Measurements from ENCODE around the gene DENND5B.
"Not testable (repeated sequence)": the region's sequence is repeated elsewhere in the genome, so short reads cannot be mapped to it uniquely, and the experiment has no call there.

DENND5B gene

GRCh38 chr12:31560516-31560915 is 30.4 kb downstream of the DENND5B start:
- no peak for DNase-seq (ENCODE audit: low read depth in 4 of 4, low spot score in 1 of 4)

- DNase-seq (ENCODE audit: low read depth in 4 of 4, low spot score in 1 of 4): no peak
These were observed 32.4 kb downstream of the DENND5B start for GRCh38 chr12:31558521-31558920.

GRCh38 chr12:31557707-31558106 is 33.2 kb downstream of the DENND5B start:
- no peak for DNase-seq (ENCODE audit: low read depth in 4 of 4, low spot score in 1 of 4)

- DNase-seq (ENCODE audit: low read depth in 4 of 4, low spot score in 1 of 4): not testable (repeated sequence)
These were observed 35.5 kb downstream of the DENND5B start for GRCh38 chr12:31555466-31555865.

- DNase-seq (ENCODE audit: low read depth in 4 of 4, low spot score in 1 of 4): not testable (repeated sequence)
These were observed 40.3 kb downstream of the DENND5B start for GRCh38 chr12:31550590-31550989.

DNA sequence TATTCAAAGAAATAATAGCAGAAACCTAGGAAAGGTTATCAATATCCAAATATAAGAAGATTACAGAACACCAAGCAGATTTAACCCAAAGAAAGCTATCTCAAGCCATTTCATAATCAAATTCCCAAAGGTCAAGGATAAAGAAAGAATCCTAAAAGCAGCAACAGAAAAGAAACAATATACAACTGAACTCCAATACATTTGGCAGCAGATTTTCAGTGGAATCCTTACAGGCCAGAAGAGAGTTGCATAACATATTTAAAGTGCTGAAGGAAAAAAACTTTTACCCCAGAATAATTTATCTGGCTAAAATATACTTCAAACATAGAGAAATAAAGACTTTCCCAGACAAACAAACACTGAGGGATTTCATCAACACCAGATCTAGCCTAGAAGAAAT is 54.3 kb downstream of the DENND5B start:
- DNase-seq (ENCODE audit: low read depth in 4 of 4, low spot score in 1 of 4): no peak

GRCh38 chr12:31533470-31533869 is 57.5 kb downstream of the DENND5B start:
- DNase-seq (ENCODE audit: low read depth in 4 of 4, low spot score in 1 of 4): no peak

DNA sequence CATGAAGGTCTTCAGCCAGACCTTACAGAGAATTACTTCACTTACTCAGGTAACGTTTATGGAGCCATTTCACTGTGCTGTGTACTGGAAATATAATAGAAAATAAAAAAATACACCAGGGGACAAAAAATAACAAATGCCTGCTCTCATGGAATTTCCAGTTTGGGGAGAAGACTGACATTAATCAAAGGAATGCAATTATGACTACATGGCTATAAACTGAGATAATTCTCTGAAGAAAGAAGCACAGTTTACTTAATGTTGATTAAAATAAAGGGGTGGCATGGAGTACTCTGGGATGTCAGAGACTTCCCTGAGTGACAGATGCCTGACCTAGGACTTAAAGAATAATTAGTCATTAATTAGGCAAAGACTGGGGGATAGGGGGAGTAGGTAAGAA is 59.0 kb downstream of the DENND5B start:
- no peak for DNase-seq (ENCODE audit: low read depth in 4 of 4, low spot score in 1 of 4)

GRCh38 chr12:31528095-31528494 is 62.8 kb downstream of the DENND5B start:
- no peak for DNase-seq (ENCODE audit: low read depth in 4 of 4, low spot score in 1 of 4)

DNA sequence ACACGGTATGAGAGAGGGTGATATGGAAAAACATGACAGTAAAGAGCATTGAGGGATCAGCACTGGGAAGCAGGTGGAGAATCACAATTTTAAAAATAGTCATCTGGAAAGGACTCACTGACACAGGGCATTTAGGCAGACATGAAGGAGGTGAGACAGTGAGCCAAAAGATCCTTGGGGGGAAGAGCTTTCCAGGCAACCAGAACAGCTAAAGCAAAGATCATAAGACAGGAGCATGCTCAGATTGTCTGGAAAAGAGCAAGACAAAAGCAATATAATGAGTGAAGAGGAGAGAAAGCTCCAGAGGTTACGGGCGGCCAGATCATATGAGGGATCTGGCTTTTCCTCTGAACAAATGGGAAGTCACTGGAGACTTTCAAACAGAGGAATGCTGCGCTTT is 63.9 kb downstream of the DENND5B start:
- DNase-seq (ENCODE audit: low read depth in 4 of 4, low spot score in 1 of 4): no peak

DNA sequence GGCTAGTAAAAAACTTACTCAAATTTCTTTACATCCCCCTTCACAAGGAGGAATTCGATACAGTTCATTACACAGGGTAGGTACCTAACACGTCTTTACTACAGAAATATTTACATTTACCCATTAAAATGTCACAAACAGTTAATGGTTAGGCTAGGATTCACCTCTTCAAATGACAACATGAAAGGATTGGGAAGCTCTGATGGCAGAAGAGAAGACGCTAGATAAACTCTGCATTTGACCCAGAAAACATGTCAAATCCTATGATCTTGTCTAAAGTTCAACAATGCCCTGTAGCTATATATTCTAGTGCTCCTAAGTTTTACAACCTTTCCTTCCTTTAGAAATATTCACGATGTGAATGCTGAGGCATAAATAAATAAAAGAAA is 64.8 kb downstream of the DENND5B start:
- DNase-seq (ENCODE audit: low read depth in 4 of 4, low spot score in 1 of 4): no peak

DNA sequence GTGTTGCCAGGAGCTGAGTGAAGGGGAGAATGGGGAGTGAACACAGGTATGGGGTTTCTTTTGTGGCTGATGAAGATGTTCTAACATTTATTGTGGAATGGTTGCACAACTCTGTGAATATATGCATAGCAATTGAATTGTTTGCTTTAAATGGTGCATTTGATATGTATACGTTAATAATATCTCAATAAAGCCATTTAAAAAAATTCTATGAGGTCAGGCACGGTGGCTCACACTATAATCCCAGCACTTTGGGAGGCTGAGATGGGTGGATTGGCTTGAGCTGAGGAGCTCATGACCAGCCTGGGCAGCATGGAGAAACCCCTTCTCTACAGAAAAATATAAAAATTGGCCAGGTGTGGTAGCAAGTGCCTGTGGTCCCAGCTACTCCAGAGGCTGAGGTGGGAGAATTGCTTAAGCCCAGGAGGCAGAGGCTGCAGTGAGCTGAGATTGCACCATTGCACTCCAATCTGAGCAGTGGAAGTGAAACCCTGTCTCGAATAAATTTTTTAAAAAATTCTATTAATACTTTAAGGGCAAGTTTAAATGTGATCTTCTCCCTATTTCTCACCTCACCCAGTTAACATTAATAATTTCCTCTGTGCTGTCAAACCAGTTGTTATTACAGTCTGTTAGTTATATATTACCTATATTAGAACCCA is 65.3 kb downstream of the DENND5B start:
- DNase-seq (ENCODE audit: low read depth in 4 of 4, low spot score in 1 of 4): no peak

DNA sequence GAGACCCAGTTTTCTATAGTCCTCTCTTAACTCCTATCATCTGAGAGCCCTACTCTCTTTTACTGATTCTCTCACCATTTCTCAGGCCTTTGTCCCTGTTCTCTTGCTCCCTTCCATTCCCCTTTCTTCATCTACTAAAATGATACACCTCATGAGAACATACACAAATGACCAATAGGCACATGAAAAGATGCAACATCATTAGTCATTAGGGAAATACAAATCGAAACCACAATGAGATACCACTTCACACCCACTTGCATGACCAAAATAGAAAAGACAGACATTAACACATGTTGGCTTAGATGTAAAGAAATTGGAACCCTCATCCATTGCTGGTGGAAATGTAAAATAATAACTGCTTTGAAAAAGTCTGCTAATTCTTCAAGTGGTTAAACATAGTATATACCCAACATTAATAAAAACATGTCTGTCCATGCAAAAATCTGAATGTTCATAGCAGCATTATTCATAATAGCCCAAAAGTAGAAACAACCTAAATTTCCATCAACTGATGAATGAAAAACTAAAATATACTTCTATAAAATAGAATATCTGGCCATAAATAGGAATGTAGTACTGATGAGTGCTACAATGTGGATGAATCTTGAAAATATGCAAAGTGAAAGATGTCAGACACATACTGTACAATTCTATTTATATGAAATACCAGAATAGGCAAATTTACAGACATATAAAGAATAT is 66.0 kb downstream of the DENND5B start:
- DNase-seq (ENCODE audit: low read depth in 4 of 4, low spot score in 1 of 4): no peak

GRCh38 chr12:31523306-31523705 is 67.6 kb downstream of the DENND5B start:
- DNase-seq (ENCODE audit: low read depth in 4 of 4, low spot score in 1 of 4): no peak

GRCh38 chr12:31522607-31523006 is 68.3 kb downstream of the DENND5B start:
- no peak for DNase-seq (ENCODE audit: low read depth in 4 of 4, low spot score in 1 of 4)

DNA sequence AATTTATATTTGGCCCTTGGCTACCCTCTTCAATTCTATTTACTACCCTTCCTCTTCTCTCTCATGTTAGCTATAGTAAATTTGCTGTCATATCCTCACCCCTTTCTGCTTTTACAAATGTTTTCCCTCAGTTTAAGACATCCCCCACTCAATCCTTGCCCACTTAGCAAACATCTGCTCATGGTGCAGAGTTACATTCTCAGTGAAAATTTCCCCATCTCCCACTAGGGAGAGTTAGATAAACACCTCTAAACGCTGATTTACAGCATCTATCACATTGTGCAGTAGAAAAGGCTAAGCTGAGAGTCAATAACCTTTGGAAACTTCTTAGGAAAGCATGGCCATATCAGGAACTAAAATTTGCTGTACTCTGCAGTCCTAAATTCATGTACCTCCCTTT is 69.0 kb downstream of the DENND5B start:
- no peak for DNase-seq (ENCODE audit: low read depth in 4 of 4, low spot score in 1 of 4)

DNA sequence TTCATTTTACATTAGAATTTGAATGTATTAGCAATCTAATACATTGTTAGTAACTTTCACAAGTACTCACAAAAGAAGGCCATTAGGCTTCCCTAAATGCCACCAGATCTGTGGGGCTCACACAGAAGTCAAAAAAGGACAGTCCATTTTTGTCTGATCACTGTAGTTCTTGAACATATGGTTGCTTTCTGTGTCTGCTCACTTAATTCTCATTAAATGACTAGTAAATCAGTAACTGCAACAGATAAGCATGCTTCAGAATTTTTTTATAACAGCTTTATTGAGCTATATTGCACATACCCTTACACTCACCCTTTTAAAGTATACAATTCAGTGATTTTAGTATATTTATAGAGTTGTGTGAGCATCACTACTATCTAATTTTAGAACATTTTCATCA is 71.4 kb downstream of the DENND5B start:
- no peak for DNase-seq (ENCODE audit: low read depth in 4 of 4, low spot score in 1 of 4)

- no peak for DNase-seq (ENCODE audit: low read depth in 4 of 4, low spot score in 1 of 4)
These were observed 72.2 kb downstream of the DENND5B start for GRCh38 chr12:31518680-31519227.

- no peak for DNase-seq (ENCODE audit: low read depth in 4 of 4, low spot score in 1 of 4)
These were observed 72.9 kb downstream of the DENND5B start for GRCh38 chr12:31517994-31518393.

DNA sequence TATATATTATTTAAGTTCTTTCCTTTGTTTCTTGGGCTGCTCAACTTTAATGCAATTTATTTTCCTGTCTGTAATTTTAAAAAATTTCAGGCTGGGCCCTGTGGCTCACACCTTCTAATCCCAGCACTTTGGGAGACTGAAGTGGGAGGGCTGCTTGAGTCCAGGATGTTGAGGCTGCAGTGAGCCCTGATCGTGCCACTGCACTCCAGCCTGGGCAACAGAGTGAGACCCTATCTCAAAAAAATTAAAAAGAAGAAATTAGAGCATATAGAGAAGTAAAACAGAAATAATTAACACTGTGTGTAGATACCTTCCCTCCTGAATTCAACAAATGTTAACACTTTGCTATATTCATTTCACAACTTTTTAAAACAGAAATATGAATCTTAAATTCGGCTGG is 74.2 kb downstream of the DENND5B start:
- DNase-seq (ENCODE audit: low read depth in 4 of 4, low spot score in 1 of 4): no peak

DNA sequence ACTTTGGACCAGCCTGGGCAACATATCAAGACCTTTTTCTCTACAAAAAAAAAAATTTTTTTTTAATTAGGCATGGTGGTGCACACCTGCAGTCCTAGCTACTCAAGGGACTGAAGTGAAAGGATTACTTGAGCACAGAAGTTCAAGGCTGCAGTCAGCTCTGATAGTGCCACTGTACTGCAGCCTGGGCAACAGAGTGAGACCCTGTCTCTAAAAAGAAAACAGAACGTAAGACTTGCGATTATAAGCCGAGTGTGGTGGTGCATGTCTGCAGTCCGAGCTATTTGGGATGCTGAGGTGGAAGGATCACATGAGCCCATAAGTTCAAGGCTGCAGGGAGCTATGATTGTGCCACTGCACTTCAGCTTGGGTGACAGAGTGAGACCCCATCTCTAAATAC is 76.0 kb downstream of the DENND5B start:
- no peak for DNase-seq (ENCODE audit: low read depth in 4 of 4, low spot score in 1 of 4)

GRCh38 chr12:31510034-31510433 is 80.9 kb downstream of the DENND5B start:
- no peak for DNase-seq (ENCODE audit: low read depth in 4 of 4, low spot score in 1 of 4)

Measured in stimulated activated CD4-positive, alpha-beta T cell treated with anti-CD3 and anti-CD28 coated beads, Interleukin-1b, Interleukin-23, amount 100 ng/mL, for 24 hours (primary cell).